Tibial artery (tissue), 4 donors: ENCODE measurements around the gene VAC14.
A peak's percentile ranks its signal among the peaks of the same experiment; 100 is the strongest.

ENCODE experiments used
- DNase-seq, 2 donors: peaks; one replicate each; pipeline ENCODE4 v3.0.0-alpha.2; 2019
- H3K27ac ChIP-seq, 2 donors: fragments of 200-600 bp; sonication (generic) in 1 of 2; 1 replicate in 1 of 2; 2 replicates in 1 of 2; pipeline ENCODE4 v1.5.1; 2018 to 2019; ENCODE audit warnings: mild to moderate bottlenecking in 1 of 2
- H3K27me3 ChIP-seq, 2 donors: fragments of 200-600 bp; sonication (generic) in 1 of 2; one replicate each; pipeline versions ENCODE4 v1.5.1 to v1.6.0; 2016 to 2019
- H3K36me3 ChIP-seq, 3 donors: fragments of 200-600 bp; sonication (generic) in 2 of 3; one replicate each; pipeline ENCODE4 v1.5.1; 2016 to 2019; ENCODE audit warnings: mild to moderate bottlenecking in 2 of 3
- H3K4me1 ChIP-seq, 4 donors: fragments of 200-600 bp; sonication (generic) in 2 of 4; 1 replicate in 3 of 4; 2 replicates in 1 of 4; pipeline ENCODE4 v1.5.1; 2016 to 2019
- H3K4me3 ChIP-seq, 2 donors: fragments of 200-600 bp; sonication (generic) in 1 of 2; 1 replicate in 1 of 2; 2 replicates in 1 of 2; pipeline ENCODE4 v1.5.1; 2018 to 2019; ENCODE audit warnings: mild to moderate bottlenecking in 2 of 2
- H3K9me3 ChIP-seq, 3 donors: fragments of 200-600 bp; sonication (generic) in 1 of 3; one replicate each; pipeline ENCODE4 v1.5.1; 2016 to 2019
- intact Hi-C: fragments of 100-400 bp; cut with DNase I; formaldehyde crosslinking; loops from one replicate; pipeline ENCODE4 v1.15.0; 2023; ENCODE audit warnings: low total_unique reads
- TF ChIP-seq, protein P1 (sequence below), 2 experiments: fragments of 200-600 bp in 1 of 2; fragments of 450-650 bp in 1 of 2; IDR thresholded peaks; one replicate each; pipeline ENCODE4 v1.5.1; 2017 to 2019; ENCODE audit warnings: antibody characterized with exemption in 2 of 2, mild to moderate bottlenecking in 1 of 2, moderate library complexity in 1 of 2

The VAC14 gene

DNA sequence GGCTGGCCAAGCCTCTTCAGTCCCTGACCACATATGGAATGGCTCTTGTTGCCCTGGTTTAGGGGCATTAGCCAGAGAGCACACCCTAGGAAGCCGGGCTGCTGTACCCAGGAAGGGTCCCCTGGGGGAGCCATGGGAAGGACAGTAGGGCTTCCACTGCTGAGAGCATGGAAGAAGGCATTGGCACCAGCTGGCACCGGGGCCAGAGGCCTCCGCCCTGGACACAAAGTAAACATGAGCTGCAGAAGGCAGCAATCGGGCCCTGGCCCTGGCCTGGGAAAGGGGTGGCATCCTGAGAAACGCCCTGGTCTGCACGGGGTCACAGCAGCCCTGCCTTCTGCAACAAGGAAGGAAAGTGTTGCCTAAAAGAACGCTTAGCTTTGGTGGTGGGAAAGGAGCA, 49.4 kb downstream of the VAC14 start:
- no peaks in the 10 kb centered on the region for H3K27me3 ChIP-seq
- H3K27ac ChIP-seq: peak overlapping the region; percentile 57 to 66
- no peak for DNase-seq
- no peak overlapping the region for H3K4me3 ChIP-seq
- peaks cover 11 to 91% (median 70%) of the 10 kb centered on the region in 4 donors for H3K4me1 ChIP-seq
- peaks cover 0 to under 1% (median 0%) of the 10 kb centered on the region in 3 donors for H3K36me3 ChIP-seq
- no peaks in the 10 kb centered on the region for H3K9me3 ChIP-seq
- intact Hi-C loops: no loop called here
- TF ChIP-seq, protein P1, sequence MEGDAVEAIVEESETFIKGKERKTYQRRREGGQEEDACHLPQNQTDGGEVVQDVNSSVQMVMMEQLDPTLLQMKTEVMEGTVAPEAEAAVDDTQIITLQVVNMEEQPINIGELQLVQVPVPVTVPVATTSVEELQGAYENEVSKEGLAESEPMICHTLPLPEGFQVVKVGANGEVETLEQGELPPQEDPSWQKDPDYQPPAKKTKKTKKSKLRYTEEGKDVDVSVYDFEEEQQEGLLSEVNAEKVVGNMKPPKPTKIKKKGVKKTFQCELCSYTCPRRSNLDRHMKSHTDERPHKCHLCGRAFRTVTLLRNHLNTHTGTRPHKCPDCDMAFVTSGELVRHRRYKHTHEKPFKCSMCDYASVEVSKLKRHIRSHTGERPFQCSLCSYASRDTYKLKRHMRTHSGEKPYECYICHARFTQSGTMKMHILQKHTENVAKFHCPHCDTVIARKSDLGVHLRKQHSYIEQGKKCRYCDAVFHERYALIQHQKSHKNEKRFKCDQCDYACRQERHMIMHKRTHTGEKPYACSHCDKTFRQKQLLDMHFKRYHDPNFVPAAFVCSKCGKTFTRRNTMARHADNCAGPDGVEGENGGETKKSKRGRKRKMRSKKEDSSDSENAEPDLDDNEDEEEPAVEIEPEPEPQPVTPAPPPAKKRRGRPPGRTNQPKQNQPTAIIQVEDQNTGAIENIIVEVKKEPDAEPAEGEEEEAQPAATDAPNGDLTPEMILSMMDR (IDR thresholded peaks at IDR 0.05): no peak

DNA sequence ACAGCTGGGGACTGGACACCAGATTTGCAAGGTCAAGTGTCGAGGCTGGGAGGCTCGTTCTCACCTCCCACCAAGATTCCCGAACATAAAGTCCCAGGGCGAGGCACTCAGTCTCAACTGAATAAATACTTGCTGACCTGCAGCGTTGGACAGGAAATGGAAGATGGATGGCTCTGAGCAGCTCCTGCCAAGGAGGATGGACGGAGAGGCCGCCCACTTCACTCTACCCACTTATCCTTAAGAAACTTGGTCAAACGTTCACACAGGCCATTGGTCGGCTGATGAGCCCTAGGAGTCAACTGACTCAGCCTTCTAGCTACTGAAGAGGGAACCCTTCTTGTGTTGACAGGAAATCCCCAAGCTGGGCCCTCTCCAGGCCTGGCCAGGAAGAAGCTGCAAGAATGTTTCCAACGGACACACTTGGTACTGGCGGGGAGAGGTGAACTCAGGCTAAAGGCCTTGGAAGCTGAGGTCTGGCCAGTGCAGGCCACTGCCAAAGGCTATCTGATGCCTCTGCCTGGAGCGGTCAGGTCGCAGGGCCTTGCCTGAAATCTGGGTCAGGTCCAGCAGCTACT, 50.0 kb downstream of the VAC14 start:
- intact Hi-C loops: no loop called here
- no peaks in the 10 kb centered on the region for H3K9me3 ChIP-seq
- DNase-seq: peak; percentile 86 to 92
- TF ChIP-seq, protein P1 (IDR thresholded peaks at IDR 0.05): no peak
- H3K27ac ChIP-seq: peak overlapping the region; percentile 57 to 66
- no peak overlapping the region for H3K4me3 ChIP-seq
- no peaks in the 10 kb centered on the region for H3K36me3 ChIP-seq
- H3K27me3 ChIP-seq: no peaks in the 10 kb centered on the region
- peaks cover 11 to 92% (median 70%) of the 10 kb centered on the region in 4 donors for H3K4me1 ChIP-seq

DNA sequence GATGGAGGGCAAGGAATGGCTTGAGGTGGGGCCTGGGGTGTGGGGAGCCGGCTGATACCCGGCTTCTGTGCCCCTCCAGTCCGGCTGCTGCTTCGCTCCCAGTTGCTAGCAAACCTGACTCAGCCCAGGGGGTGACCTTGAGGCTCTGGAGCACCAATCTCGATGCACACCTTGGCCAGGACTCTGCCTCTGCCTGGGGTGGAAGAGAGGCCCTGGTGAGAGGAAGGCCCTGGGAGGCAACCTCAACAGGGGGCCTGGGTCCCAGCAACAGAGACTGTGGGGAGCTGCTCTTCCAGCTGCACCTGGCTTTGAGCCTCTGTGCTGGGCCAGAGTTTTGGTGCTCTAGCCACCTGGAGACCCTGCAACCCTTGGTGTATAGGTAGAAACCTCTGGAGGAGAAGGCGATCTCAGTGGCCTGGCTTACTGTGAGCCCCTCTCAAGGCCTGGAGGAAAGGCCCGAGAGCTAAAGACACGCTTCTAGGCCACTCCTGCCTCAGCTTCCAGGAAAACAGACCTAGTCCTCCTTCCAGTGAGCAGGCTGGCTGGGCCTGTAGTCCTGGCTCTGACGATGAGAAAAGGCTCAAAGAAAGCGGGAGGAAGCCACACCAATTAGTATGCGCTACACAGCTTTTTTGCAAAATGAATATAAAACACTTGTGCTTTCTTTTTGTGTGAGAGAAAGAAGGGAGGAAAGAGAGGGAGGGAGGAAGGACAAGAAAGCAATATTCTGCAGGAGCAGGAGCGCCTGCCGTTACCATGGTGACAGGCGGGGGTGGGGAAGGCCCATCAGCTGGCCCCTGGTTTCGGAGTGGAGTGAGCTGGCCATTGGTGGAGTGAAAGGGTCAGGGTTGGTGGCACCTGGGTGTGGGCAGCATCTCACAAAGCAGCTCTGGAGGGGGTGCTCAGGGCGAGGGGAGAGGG, 51.0 kb downstream of the VAC14 start:
- TF ChIP-seq, protein P1 (IDR thresholded peaks at IDR 0.05): no peak
- intact Hi-C loops: no loop called here
- peaks cover 8 to 88% (median 69%) of the 10 kb centered on the region in 4 donors for H3K4me1 ChIP-seq

DNA sequence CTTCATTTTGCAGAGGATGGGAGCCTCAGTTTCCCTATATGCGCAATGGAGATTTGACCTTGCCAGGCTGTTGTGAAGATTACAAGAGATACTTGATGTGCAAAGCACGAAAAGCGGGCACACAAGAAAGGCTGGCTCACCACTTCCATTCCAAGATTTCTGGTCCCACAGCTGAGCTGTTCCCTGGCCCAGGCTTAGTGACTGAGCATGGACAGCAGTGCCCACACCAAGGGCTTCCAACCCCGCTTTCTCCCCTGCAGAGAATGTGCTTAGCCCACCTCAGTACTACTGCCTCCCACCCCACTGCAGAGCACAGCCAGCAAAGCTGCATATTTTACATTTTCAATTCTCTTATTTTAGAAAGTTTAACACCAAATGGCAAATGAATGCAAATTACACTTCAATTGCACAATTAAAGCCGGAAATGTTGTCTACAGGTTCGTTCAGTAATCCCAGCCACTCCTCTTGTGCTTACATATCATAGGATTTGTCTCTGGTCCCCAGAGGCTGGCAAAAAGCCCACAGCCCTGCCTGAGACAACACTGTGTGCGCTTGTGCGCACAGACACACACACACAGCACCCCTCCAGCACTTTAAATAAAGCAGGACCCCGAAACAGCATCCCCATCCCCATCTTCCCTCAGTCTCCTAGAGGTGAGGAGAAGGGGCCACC, 51.8 kb downstream of the VAC14 start:
- no peak overlapping the region for H3K27ac ChIP-seq
- no peak for DNase-seq
- intact Hi-C loops: no loop called here

More for the DNA sequence above, 51.0 kb downstream of the VAC14 start:
- DNase-seq: no peak
- Histone ChIP-seq H3K36me3 (no peaks in the 10 kb centered on the region), H3K27ac (peak overlapping the region; percentile 57 to 66), H3K4me3 (no peak overlapping the region), H3K27me3 (no peaks in the 10 kb centered on the region), H3K9me3 (no peaks in the 10 kb centered on the region)

More for the DNA sequence above, 51.8 kb downstream of the VAC14 start:
- H3K4me3 ChIP-seq: no peak overlapping the region
- H3K27me3 ChIP-seq: no peaks in the 10 kb centered on the region
- TF ChIP-seq, protein P1 (IDR thresholded peaks at IDR 0.05): no peak
- no peaks in the 10 kb centered on the region for H3K9me3 ChIP-seq
- peaks cover 2 to 80% (median 61%) of the 10 kb centered on the region in 4 donors for H3K4me1 ChIP-seq
- peaks cover 0 to 8% (median 1%) of the 10 kb centered on the region in 3 donors for H3K36me3 ChIP-seq
